Cardiac muscle cell (in vitro differentiated cells and primary cell): ENCODE measurements around the gene TNNI3K. TPM values are rescaled to one million over a fixed set of nuclear protein-coding genes. Genes with fewer than 3 reads are reported as not detected.

Source experiments
- DNase-seq, 2 donors: peaks; one replicate each; pipeline versions ENCODE4 v3.0.0 to v3.0.0-alpha.2; 2010 to 2017; ENCODE audit warnings: low read depth in 1 of 2, low spot score in 1 of 2
- H3K27ac ChIP-seq: fragments of 200-600 bp; sonication (generic); 2 replicates; pipeline ENCODE4 v1.5.1; 2016
- H3K27me3 ChIP-seq: fragments of 200-600 bp; sonication (generic); 2 replicates; pipeline ENCODE4 v1.6.0; 2016; ENCODE audit warnings: control low read depth
- H3K36me3 ChIP-seq: fragments of 200-600 bp; sonication (generic); 2 replicates; pipeline ENCODE4 v1.5.1; 2016; ENCODE audit warnings: control low read depth
- H3K4me1 ChIP-seq: fragments of 200-600 bp; sonication (generic); 2 replicates; pipeline ENCODE4 v1.8.1; 2017; ENCODE audit warnings: low read depth, mild to moderate bottlenecking, mixed run types
- H3K4me3 ChIP-seq: fragments of 200-600 bp; sonication (generic); 2 replicates; pipeline ENCODE4 v1.5.1; 2016; ENCODE audit warnings: mild to moderate bottlenecking
- H3K9me3 ChIP-seq: fragments of 200-600 bp; sonication (generic); 2 replicates; pipeline ENCODE4 v1.5.1; 2017; ENCODE audit warnings: low read depth, mild to moderate bottlenecking, control low read depth
- polyA plus RNA-seq: library from polyadenylated mRNA; unstranded; fragments of >200 nt; fragmentation: Nextera tagmentation; extraction: Ambion mirVana; gene quantifications from 2 replicates; pipeline ENCODE4 v1.2.1, GENCODE V29; 2016
- total RNA-seq: library from RNA; depleted of rRNA; stranded (reverse); fragments of >200 nt; gene quantifications from 2 replicates; pipeline ENCODE4 v1.2.3, GENCODE V29; 2016
- TF ChIP-seq, protein P1 (sequence below): IDR thresholded peaks from 2 replicates; pipeline ENCODE4 v1.5.1; 2012; ENCODE audit warnings: low read depth, mild to moderate bottlenecking, low read length

Gene TNNI3K
- total and polyA plus RNA-seq, 2 experiments from 2014 or later = 6.6 to 13.4 TPM

DNA sequence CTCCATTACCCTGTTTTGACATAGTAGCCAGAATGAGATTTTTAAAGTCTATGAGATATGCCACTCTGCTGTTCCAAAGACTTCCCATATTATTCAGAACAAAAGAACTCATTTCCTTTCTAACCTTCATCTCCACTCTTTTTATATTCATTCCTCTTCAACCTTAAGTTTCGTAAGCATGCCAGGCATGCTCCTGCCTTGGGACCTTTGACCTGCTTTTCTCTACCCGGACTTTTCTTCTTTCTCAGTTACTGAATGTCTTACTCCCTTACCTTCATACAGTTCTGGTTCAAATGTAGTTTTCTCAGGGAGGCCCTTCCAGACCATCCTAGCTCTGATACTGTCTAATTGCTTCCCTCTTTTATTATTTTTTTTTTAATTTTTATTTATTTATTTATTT lies 81.1 kb downstream of the TNNI3K start:
- no peaks in the 10 kb centered on the region for H3K36me3 ChIP-seq
- peaks cover 7% of the 10 kb centered on the region for H3K4me1 ChIP-seq
- TF ChIP-seq, protein P1, sequence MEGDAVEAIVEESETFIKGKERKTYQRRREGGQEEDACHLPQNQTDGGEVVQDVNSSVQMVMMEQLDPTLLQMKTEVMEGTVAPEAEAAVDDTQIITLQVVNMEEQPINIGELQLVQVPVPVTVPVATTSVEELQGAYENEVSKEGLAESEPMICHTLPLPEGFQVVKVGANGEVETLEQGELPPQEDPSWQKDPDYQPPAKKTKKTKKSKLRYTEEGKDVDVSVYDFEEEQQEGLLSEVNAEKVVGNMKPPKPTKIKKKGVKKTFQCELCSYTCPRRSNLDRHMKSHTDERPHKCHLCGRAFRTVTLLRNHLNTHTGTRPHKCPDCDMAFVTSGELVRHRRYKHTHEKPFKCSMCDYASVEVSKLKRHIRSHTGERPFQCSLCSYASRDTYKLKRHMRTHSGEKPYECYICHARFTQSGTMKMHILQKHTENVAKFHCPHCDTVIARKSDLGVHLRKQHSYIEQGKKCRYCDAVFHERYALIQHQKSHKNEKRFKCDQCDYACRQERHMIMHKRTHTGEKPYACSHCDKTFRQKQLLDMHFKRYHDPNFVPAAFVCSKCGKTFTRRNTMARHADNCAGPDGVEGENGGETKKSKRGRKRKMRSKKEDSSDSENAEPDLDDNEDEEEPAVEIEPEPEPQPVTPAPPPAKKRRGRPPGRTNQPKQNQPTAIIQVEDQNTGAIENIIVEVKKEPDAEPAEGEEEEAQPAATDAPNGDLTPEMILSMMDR = no peak

DNA sequence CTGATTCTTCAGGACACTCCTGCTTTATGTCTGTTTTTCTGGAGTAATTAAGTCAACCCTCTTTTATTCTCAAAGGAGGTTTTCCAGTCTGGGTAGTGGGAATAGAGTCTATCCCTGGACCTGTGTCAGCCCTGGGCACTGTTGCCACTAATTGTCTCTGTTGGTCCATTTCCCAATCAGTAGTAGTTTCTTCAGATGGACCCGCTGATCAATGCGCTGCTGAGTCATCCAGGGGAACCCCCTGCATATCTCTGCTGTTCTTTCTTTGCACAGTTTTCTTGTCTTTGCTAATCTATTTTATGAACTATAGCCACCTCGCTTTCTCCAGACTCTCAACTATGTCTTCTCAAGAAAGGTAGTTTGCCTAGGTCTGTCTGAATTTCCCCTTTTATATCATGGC lies 82.5 kb downstream of the TNNI3K start:
- Histone ChIP-seq H3K27ac (no peak overlapping the region), H3K4me1 (peaks cover 4% of the 10 kb centered on the region), H3K27me3 (no peaks in the 10 kb centered on the region), H3K4me3 (no peak overlapping the region), H3K9me3 (no peaks in the 10 kb centered on the region), H3K36me3 (no peaks in the 10 kb centered on the region)
- TF ChIP-seq, protein P1 = no peak
- no peak for DNase-seq

More for the DNA sequence above, 81.1 kb downstream of the TNNI3K start:
- Histone ChIP-seq H3K4me3 (no peak overlapping the region), H3K9me3 (no peaks in the 10 kb centered on the region), H3K27ac (no peak overlapping the region), H3K27me3 (no peaks in the 10 kb centered on the region)
- no peak for DNase-seq

GRCh38 chr1:74323937-74324473 lies 88.8 kb downstream of the TNNI3K start:
- H3K27me3 ChIP-seq = no peaks in the 10 kb centered on the region
- peak in 1 of 2 donors; percentile 67 for DNase-seq
- TF ChIP-seq, protein P1 = no peak
- no peaks in the 10 kb centered on the region for H3K9me3 ChIP-seq
- H3K27ac ChIP-seq = peak overlapping the region; percentile 62
- no peaks in the 10 kb centered on the region for H3K36me3 ChIP-seq
- H3K4me3 ChIP-seq = no peak overlapping the region
- H3K4me1 ChIP-seq = peaks cover 31% of the 10 kb centered on the region

DNA sequence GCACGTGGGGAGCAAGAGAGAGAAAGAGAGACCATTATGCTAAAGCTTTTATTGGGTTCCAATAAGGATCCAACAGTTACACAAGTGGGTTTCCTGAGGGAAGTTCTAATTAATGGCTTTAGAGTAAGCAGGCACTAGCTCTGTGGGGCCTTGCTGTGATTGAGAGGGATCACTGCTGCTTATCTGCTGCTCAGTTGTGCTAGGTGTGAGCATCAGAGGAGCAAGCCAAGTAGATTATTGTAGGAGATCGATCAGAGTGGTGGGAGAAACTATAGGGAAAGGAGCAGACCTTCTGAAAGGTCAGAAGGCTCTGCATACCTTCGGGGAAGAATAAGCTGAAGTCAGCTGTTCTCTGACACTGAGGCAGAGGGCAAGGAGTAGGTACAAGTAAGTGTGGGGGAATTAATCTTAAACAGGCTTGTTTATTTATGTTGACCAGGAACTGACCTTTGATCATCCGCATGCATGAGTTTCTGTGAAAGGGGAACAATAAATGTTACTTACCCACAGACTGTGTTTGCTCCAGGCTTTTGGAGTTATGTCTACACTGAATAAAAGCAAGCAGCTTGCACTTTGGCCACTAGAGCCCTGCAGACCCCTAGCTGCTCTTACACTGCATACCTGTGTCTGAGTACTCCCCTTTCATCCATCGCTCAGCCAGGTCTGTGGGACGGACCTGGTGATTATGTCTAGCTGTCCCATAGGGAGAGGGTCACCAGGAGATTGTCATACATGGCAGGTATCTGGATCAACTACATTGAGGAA lies 89.7 kb downstream of the TNNI3K start:
- peak overlapping the region; percentile 62 for H3K27ac ChIP-seq
- H3K27me3 ChIP-seq = no peaks in the 10 kb centered on the region
- TF ChIP-seq, protein P1 = no peak
- no peak for DNase-seq
- peaks cover 31% of the 10 kb centered on the region for H3K4me1 ChIP-seq
- H3K36me3 ChIP-seq = no peaks in the 10 kb centered on the region
- H3K4me3 ChIP-seq = no peak overlapping the region
- H3K9me3 ChIP-seq = no peaks in the 10 kb centered on the region

- no peak for DNase-seq
- Histone ChIP-seq H3K27ac (no peak overlapping the region), H3K9me3 (no peaks in the 10 kb centered on the region), H3K4me1 (peaks cover 21% of the 10 kb centered on the region), H3K27me3 (no peaks in the 10 kb centered on the region), H3K36me3 (no peaks in the 10 kb centered on the region), H3K4me3 (no peak overlapping the region)
- TF ChIP-seq, protein P1 = no peak
Measured at GRCh38 chr1:74328851-74329250, 93.7 kb downstream of the TNNI3K start.
